Mesendoderm (in vitro differentiated cells): ENCODE measurements around the gene CACTIN.
A peak's percentile ranks its signal among the peaks of the same experiment; 100 is the strongest.

Experiments
- DNase-seq: peaks from one replicate; pipeline ENCODE4 v3.0.0; 2013
- H2AK5ac ChIP-seq: 2 replicates; pipeline ENCODE4 v1.6.1; 2013; ENCODE audit warnings: low read length, inconsistent platforms
- H2BK120ac ChIP-seq: 2 replicates; pipeline ENCODE4 v1.6.1; 2013; ENCODE audit warnings: low read depth, mild to moderate bottlenecking, low read length, moderate library complexity, mixed read lengths
- H2BK15ac ChIP-seq: replicated peaks from 2 replicates; pipeline ENCODE4 v1.6.1; 2013; ENCODE audit warnings: low read depth, mild to moderate bottlenecking, moderate library complexity
- H2BK5ac ChIP-seq: 2 replicates; pipeline ENCODE4 v1.6.1; 2013; ENCODE audit warnings: low read length, inconsistent platforms
- H3K18ac ChIP-seq: 2 replicates; pipeline ENCODE4 v1.6.1; 2013; ENCODE audit warnings: mild to moderate bottlenecking, low read length, mixed read lengths
- H3K23ac ChIP-seq: one replicate; pipeline ENCODE4 v1.6.1; 2013; ENCODE audit warnings: low read length
- H3K27ac ChIP-seq: 2 replicates; pipeline ENCODE4 v1.5.1; 2013; ENCODE audit warnings: low read depth, mild to moderate bottlenecking, inconsistent platforms, low read length, moderate library complexity
- H3K27me3 ChIP-seq: 2 replicates; pipeline ENCODE4 v1.6.1; 2013; ENCODE audit warnings: low read length, control low read depth, mild to moderate bottlenecking, inconsistent platforms; ENCODE audit not compliant: insufficient read depth, poor library complexity
- H3K36me3 ChIP-seq: 2 replicates; pipeline ENCODE4 v1.6.1; 2013; ENCODE audit warnings: low read length, inconsistent platforms; ENCODE audit not compliant: control insufficient read depth, insufficient read depth
- H3K4ac ChIP-seq: one replicate; pipeline ENCODE4 v1.6.1; 2013; ENCODE audit warnings: low read depth, mild to moderate bottlenecking, low read length, moderate library complexity
- H3K4me1 ChIP-seq: 2 replicates; pipeline ENCODE4 v1.6.1; 2013; ENCODE audit warnings: low read depth, low read length, inconsistent platforms; ENCODE audit not compliant: control insufficient read depth
- H3K4me2 ChIP-seq: 2 replicates; pipeline ENCODE4 v1.6.1; 2013; ENCODE audit warnings: low read length
- H3K4me3 ChIP-seq: 2 replicates; pipeline ENCODE4 v1.5.1; 2013; ENCODE audit warnings: mild to moderate bottlenecking, low read length
- H3K56ac ChIP-seq: one replicate; pipeline ENCODE4 v1.6.1; 2013; ENCODE audit warnings: low read length
- H3K79me1 ChIP-seq: 2 replicates; pipeline ENCODE4 v1.6.1; 2013; ENCODE audit warnings: low read length, inconsistent platforms
- H3K79me2 ChIP-seq: 2 replicates; pipeline ENCODE4 v1.6.1; 2013; ENCODE audit warnings: mild to moderate bottlenecking, low read length; ENCODE audit not compliant: control insufficient read depth, insufficient read depth
- H3K9ac ChIP-seq: 2 replicates; pipeline ENCODE4 v1.6.1; 2013; ENCODE audit warnings: low read length, inconsistent platforms
- H4K5ac ChIP-seq: one replicate; pipeline ENCODE4 v1.6.1; 2013; ENCODE audit warnings: low read length
- H4K8ac ChIP-seq: one replicate; pipeline ENCODE4 v1.6.1; 2013; ENCODE audit warnings: low read depth, mild to moderate bottlenecking, control low read depth, low read length, moderate library complexity
- WGBS: extraction: QIAGEN DNeasy Blood & Tissue Kit; methylation state at CpG from one replicate; pipeline ENCODE4 v1.1.7; 2013; ENCODE audit warnings: low lambda C conversion rate, missing lambda C conversion rate; ENCODE audit not compliant: insufficient coverage; ENCODE audit errors: extremely low coverage; 5-methylcytosine and 5-hydroxymethylcytosine counted together

CACTIN gene

GRCh38 chr19:3608750-3609322, 17.8 kb downstream of the CACTIN start:
- H3K4me1 ChIP-seq = peaks cover 4% of the 10 kb centered on the region
- no peak overlapping the region for H3K56ac ChIP-seq
- H3K79me2 ChIP-seq = no peaks in the 10 kb centered on the region
- no peak overlapping the region for H3K23ac ChIP-seq
- no peak overlapping the region for H4K8ac ChIP-seq
- no peak overlapping the region for H3K4me3 ChIP-seq
- no peak overlapping the region for H2BK5ac ChIP-seq
- no peak overlapping the region for H3K27ac ChIP-seq
- H2AK5ac ChIP-seq = no peak overlapping the region
- H2BK15ac ChIP-seq = no peak overlapping the region
- H3K4ac ChIP-seq = no peak overlapping the region
- H3K79me1 ChIP-seq = no peaks in the 10 kb centered on the region
- no peak overlapping the region for H3K9ac ChIP-seq
- H2BK120ac ChIP-seq = no peak overlapping the region
- no peak for DNase-seq
- H3K36me3 ChIP-seq = peaks cover 2% of the 10 kb centered on the region
- no peak overlapping the region for H3K4me2 ChIP-seq
- H4K5ac ChIP-seq = no peak overlapping the region
- no CpG with 5 or more reads among the region's 21 CpGs for WGBS
- H3K18ac ChIP-seq = no peak overlapping the region
- no peaks in the 10 kb centered on the region for H3K27me3 ChIP-seq

GRCh38 chr19:3608079-3608641, 18.4 kb downstream of the CACTIN start:
- Histone ChIP-seq H3K36me3 (peaks cover 2% of the 10 kb centered on the region), H3K79me2 (no peaks in the 10 kb centered on the region), H3K4me3 (no peak overlapping the region), H2BK15ac (no peak overlapping the region), H3K4me1 (peaks cover 4% of the 10 kb centered on the region), H3K56ac (peak overlapping the region; percentile 36), H3K79me1 (no peaks in the 10 kb centered on the region), H3K4ac (no peak overlapping the region), H3K9ac (peak overlapping the region; percentile 4), H3K27ac (no peak overlapping the region), H2BK5ac (no peak overlapping the region), H3K23ac (no peak overlapping the region), H3K18ac (no peak overlapping the region), H3K4me2 (no peak overlapping the region), H3K27me3 (no peaks in the 10 kb centered on the region), H2AK5ac (peak overlapping the region; percentile 44), H4K5ac (no peak overlapping the region), H4K8ac (no peak overlapping the region), H2BK120ac (no peak overlapping the region)
- DNase-seq = no peak
- WGBS = no CpG with 5 or more reads among the region's 3 CpGs

GRCh38 chr19:3607303-3608078, 19.1 kb downstream of the CACTIN start:
- Histone ChIP-seq H3K79me1 (no peaks in the 10 kb centered on the region), H3K18ac (no peak overlapping the region), H2BK120ac (no peak overlapping the region), H3K79me2 (no peaks in the 10 kb centered on the region), H3K4me3 (no peak overlapping the region), H2BK5ac (no peak overlapping the region), H3K56ac (peak overlapping the region; percentile 57), H4K5ac (no peak overlapping the region), H3K4me1 (peaks cover 4% of the 10 kb centered on the region), H3K4me2 (peak overlapping the region; percentile 84), H4K8ac (no peak overlapping the region), H3K27me3 (no peaks in the 10 kb centered on the region), H3K23ac (no peak overlapping the region), H3K4ac (peak overlapping the region; percentile 22), H3K9ac (peak overlapping the region; percentile 63), H2BK15ac (no peak overlapping the region), H3K36me3 (peaks cover 2% of the 10 kb centered on the region), H3K27ac (no peak overlapping the region), H2AK5ac (no peak overlapping the region)
- peak; percentile 87 for DNase-seq
- no CpG with 5 or more reads among the region's 22 CpGs for WGBS

- Histone ChIP-seq H2BK5ac (no peak within 1 kb of the TSS), H2BK15ac (no peak within 1 kb of the TSS), H3K4me2 (peak within 1 kb of the TSS; percentile 84), H2BK120ac (no peak within 1 kb of the TSS), H3K4me1 (peaks cover 4% of the 10 kb centered on the region), H3K79me2 (no peaks in the 10 kb centered on the region), H3K23ac (no peak within 1 kb of the TSS), H3K56ac (peak within 1 kb of the TSS; percentile 89), H3K27me3 (no peaks in the 10 kb centered on the region), H3K9ac (peak within 1 kb of the TSS; percentile 63), H3K18ac (peak within 1 kb of the TSS; percentile 15), H4K8ac (no peak within 1 kb of the TSS), H3K4ac (peak within 1 kb of the TSS; percentile 22), H3K4me3 (no peak within 1 kb of the TSS), H3K27ac (no peak within 1 kb of the TSS), H3K79me1 (no peaks in the 10 kb centered on the region), H2AK5ac (no peak within 1 kb of the TSS), H3K36me3 (peaks cover 1% of the 10 kb centered on the region), H4K5ac (no peak within 1 kb of the TSS)
- no CpG with 5 or more reads among the region's 46 CpGs for WGBS
- peak; percentile 49 for DNase-seq
Measured at GRCh38 chr19:3606690-3607289, 19.8 kb downstream of the CACTIN start, which contains the start of gene TBXA2R. TSS of gene TBXA2R (minus strand) at chr19:3606875. CDS start at chr19:3600634, 6,241 bp downstream.

GRCh38 chr19:3606174-3606689, 20.4 kb downstream of the CACTIN start:
- H3K4me3 ChIP-seq = no peak overlapping the region
- no peak overlapping the region for H3K23ac ChIP-seq
- no peak overlapping the region for H2BK5ac ChIP-seq
- peak overlapping the region; percentile 37 for H3K4me2 ChIP-seq
- H3K4ac ChIP-seq = no peak overlapping the region
- peak overlapping the region; percentile 15 for H3K18ac ChIP-seq
- H4K8ac ChIP-seq = no peak overlapping the region
- H4K5ac ChIP-seq = no peak overlapping the region
- peak overlapping the region; percentile 89 for H3K56ac ChIP-seq
- no peak overlapping the region for H3K27ac ChIP-seq
- no peak overlapping the region for H2BK120ac ChIP-seq
- no peak overlapping the region for H2BK15ac ChIP-seq
- peak; percentile 34 for DNase-seq
- no peaks in the 10 kb centered on the region for H3K36me3 ChIP-seq
- H3K9ac ChIP-seq = peak overlapping the region; percentile 20
- no peaks in the 10 kb centered on the region for H3K27me3 ChIP-seq
- H2AK5ac ChIP-seq = no peak overlapping the region
- peaks cover 4% of the 10 kb centered on the region for H3K4me1 ChIP-seq
- H3K79me2 ChIP-seq = no peaks in the 10 kb centered on the region
- no peaks in the 10 kb centered on the region for H3K79me1 ChIP-seq
- no CpG with 5 or more reads among the region's 35 CpGs for WGBS
